Measurements from ENCODE around the gene FZD10. TPM values are rescaled to one million over a fixed set of nuclear protein-coding genes. Genes with fewer than 3 reads are reported as not detected.

The FZD10 gene
- total RNA-seq, 1 experiment from 2014 or later, result 14.1 TPM

DNA sequence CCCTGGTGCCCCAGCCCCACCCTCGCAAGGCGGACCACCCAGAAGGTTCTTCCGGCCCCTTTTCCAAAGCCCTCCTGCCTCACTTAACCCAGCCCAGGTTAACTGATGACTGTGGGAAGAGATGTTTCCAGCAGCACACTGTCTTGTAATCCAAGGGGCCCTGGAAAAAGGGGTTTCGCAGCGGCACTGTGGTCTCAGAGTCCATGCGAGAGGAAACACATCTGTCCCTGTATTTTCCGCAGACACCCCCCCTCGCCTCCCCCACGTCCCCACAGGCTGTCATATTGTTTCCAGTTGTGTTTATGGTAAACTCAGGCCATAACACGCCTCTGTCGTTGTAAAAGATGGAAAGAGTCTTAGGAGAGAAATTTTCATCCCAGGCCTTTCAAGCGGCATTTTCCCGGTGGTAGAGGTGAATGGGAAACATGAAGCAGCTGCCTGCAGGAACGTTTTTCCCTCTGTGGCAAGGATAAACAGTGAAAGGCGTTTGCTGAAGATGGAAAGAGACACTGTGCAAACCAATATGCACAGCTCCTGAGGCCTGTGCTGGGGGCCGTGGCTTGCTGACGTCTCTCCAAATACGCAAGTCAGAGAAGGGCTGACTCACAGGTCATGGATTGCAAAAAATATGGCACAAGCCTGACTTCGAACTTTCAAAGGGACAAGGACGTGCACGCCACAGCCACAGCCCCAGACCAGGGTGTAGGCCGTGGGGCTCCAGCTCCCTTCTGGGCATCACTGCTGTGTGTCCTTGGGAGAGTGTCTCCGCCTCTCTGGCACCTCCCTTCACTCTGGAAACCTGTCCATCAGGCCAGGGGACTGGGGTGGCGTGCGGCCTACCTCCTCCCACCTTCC lies 22.5 kb upstream of the FZD10 start:
- Histone ChIP-seq H3K4me3 (ENCODE audit: insufficient read depth, low read depth, low read length) (no peak overlapping the region), H3K36me3 (replicated peaks; ENCODE audit: control insufficient read depth, insufficient read depth, low read length) (no peaks in the 10 kb centered on the region), H3K27me3 (ENCODE audit: control insufficient read depth, insufficient read depth, low read length) (peaks cover 11% of the 10 kb centered on the region)
- no peak for DNase-seq

DNA sequence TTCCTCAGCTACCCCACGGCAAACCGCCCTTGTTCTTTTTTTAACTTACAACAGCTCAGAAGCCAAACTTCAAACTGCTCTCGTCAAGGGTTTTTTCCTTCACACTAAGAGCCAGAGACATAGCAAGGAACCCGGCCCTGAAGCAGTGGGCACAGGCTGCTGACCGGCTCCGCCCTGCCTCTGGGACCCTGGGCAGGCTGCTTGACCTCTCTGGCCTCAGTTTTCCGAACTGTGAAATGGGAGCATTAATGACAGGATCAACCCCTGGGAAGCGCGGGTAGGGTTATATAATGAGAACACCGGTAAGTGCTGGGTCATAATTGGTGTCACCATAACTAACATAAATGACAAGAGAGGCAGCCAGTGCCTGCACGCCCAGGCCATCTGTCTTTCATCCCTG lies 21.2 kb upstream of the FZD10 start:
- H3K27me3 ChIP-seq (ENCODE audit: control insufficient read depth, insufficient read depth, low read length), result peaks cover 9% of the 10 kb centered on the region
- DNase-seq, result peak; percentile 19
- no peak overlapping the region for H3K4me3 ChIP-seq (ENCODE audit: insufficient read depth, low read depth, low read length)

GRCh38 chr12:130141901-130142683 lies 20.2 kb upstream of the FZD10 start:
- Histone ChIP-seq H3K4me3 (ENCODE audit: insufficient read depth, low read depth, low read length) (no peak overlapping the region), H3K36me3 (replicated peaks; ENCODE audit: control insufficient read depth, insufficient read depth, low read length) (no peaks in the 10 kb centered on the region), H3K27me3 (ENCODE audit: control insufficient read depth, insufficient read depth, low read length) (peaks cover 8% of the 10 kb centered on the region)
- DNase-seq, result no peak

More for the DNA sequence above, 21.2 kb upstream of the FZD10 start:
- H3K36me3 ChIP-seq (replicated peaks; ENCODE audit: control insufficient read depth, insufficient read depth, low read length), result no peaks in the 10 kb centered on the region

- DNase-seq, result no peak
- peaks cover 8% of the 10 kb centered on the region for H3K27me3 ChIP-seq (ENCODE audit: control insufficient read depth, insufficient read depth, low read length)
Observed at GRCh38 chr12:130142736-130143135, 19.5 kb upstream of the FZD10 start.

DNA sequence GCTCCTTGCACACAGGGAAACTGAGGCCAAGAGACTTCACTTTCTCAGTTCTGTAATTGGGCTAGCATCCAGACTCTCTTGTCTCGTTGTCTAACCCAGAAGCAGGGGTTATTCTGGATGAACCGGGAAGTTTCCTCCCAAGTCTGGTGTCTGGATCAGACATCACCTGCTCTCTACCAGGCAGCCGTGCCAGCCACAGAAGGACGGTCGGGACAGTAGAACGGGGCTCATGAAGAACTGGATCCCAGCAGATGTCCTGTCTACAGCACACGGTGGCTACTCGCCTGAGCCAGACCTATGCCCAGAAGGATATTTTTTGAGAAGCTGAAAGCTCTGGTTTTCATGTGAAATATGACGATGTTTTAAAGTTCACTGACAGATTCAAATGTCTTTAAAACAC lies 19.1 kb upstream of the FZD10 start:
- Histone ChIP-seq H3K4me3 (ENCODE audit: insufficient read depth, low read depth, low read length) (no peak overlapping the region), H3K27me3 (ENCODE audit: control insufficient read depth, insufficient read depth, low read length) (peaks cover 10% of the 10 kb centered on the region)
- peak; percentile 27 for DNase-seq

More at GRCh38 chr12:130142736-130143135, 19.5 kb upstream of the FZD10 start:
- Histone ChIP-seq H3K36me3 (replicated peaks; ENCODE audit: control insufficient read depth, insufficient read depth, low read length) (no peaks in the 10 kb centered on the region), H3K4me3 (ENCODE audit: insufficient read depth, low read depth, low read length) (no peak overlapping the region)

GRCh38 chr12:130144256-130144655 lies 18.0 kb upstream of the FZD10 start:
- Histone ChIP-seq H3K27me3 (ENCODE audit: control insufficient read depth, insufficient read depth, low read length) (peaks cover 10% of the 10 kb centered on the region), H3K36me3 (replicated peaks; ENCODE audit: control insufficient read depth, insufficient read depth, low read length) (no peaks in the 10 kb centered on the region), H3K4me3 (ENCODE audit: insufficient read depth, low read depth, low read length) (no peak overlapping the region)
- no peak for DNase-seq

More for the DNA sequence above, 19.1 kb upstream of the FZD10 start:
- H3K36me3 ChIP-seq (replicated peaks; ENCODE audit: control insufficient read depth, insufficient read depth, low read length), result no peaks in the 10 kb centered on the region

DNA sequence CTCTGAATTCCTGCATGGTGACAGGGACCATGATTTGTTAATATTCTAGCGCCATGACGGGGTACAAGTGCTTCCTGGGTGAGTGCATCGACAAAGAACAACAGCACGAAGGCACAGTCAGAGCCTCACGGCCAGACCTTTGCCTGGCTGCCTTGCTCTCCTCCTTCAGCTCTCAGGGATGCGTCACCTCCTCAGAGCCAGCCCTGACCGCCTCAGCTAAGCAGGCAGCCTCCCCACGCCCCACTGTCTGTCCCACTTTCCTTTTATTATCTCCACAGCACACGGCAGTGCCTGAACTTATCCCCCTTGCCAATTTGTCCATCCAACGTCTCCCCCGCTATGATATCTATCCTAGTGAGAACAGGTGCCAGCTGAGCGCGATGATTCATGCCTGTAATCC lies 16.5 kb upstream of the FZD10 start:
- Histone ChIP-seq H3K36me3 (replicated peaks; ENCODE audit: control insufficient read depth, insufficient read depth, low read length) (no peaks in the 10 kb centered on the region), H3K27me3 (ENCODE audit: control insufficient read depth, insufficient read depth, low read length) (peaks cover 10% of the 10 kb centered on the region), H3K4me3 (ENCODE audit: insufficient read depth, low read depth, low read length) (no peak overlapping the region)
- DNase-seq, result no peak

DNA sequence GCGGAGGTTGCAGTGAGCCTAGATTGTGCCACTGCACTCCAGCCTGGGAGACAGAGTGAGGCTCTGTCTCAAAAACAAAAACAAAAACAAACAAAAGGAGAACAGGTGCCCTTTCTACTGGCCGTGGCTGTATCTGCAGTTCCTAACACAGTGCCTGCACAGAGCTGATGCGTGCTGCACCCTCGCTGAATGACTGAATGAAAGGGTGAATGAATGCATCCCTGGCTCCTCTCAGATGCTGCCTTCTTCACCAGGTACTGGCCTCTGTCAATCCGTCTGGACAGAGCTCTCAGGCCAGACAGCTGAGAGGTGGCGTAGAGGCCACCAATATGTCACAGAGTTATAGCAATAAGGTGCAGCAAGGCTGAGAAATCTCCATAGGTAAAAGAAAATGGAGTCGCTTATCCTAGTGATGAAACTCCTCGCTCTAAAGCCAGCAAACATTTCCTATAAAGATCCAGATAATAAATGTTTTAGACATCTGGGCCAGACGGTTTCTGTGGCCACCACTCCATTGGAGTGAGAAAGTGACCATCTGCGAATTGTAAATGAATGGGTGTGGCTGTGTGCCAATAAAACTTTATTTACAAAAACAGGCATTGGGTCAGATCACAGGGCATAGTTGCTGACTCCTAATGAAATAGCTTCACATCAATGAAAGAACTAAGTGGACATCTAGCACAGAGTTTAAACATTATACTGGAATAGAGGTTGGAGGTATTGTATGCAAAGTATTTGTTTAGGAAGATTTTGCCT lies 15.9 kb upstream of the FZD10 start:
- peaks cover 10% of the 10 kb centered on the region for H3K27me3 ChIP-seq (ENCODE audit: control insufficient read depth, insufficient read depth, low read length)
- no peaks in the 10 kb centered on the region for H3K36me3 ChIP-seq (replicated peaks; ENCODE audit: control insufficient read depth, insufficient read depth, low read length)
- H3K4me3 ChIP-seq (ENCODE audit: insufficient read depth, low read depth, low read length), result no peak overlapping the region
- DNase-seq, result no peak

DNA sequence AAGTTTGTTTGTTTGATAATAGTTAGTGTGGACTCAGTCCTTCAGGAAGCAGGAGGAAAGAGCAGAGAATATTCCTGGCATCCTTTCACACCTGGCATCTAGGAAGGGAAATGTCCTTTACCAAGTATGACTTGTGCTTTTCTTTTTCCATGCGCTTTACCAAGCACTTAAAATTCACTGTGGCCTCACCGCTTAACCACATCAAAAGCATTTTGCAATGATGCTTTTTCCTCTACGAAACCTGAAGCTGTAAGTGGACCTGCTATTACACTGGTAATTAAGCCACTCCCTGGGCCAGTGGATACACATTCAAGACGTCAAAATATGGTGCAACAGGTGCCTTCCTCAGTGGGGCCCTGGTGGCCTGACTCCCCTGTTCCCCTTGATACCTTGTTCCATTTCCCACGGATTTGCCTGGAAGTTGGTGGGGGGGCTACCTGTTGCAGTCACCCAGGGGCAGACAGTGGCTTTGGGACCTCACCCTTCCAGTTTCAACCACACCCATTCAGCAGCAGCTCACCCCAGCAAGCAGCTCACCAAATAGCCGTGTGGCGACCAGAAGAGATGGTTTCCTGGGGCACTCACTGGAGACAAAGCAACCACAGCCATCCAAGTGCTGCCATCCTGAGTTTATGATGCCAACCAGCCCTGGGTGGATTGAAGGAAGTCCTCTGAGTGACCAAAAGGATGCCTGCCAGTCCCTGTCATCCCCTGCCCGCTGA lies 14.2 kb upstream of the FZD10 start:
- peaks cover 4% of the 10 kb centered on the region for H3K27me3 ChIP-seq (ENCODE audit: control insufficient read depth, insufficient read depth, low read length)
- no peak overlapping the region for H3K4me3 ChIP-seq (ENCODE audit: insufficient read depth, low read depth, low read length)
- DNase-seq, result no peak
- no peaks in the 10 kb centered on the region for H3K36me3 ChIP-seq (replicated peaks; ENCODE audit: control insufficient read depth, insufficient read depth, low read length)

DNA sequence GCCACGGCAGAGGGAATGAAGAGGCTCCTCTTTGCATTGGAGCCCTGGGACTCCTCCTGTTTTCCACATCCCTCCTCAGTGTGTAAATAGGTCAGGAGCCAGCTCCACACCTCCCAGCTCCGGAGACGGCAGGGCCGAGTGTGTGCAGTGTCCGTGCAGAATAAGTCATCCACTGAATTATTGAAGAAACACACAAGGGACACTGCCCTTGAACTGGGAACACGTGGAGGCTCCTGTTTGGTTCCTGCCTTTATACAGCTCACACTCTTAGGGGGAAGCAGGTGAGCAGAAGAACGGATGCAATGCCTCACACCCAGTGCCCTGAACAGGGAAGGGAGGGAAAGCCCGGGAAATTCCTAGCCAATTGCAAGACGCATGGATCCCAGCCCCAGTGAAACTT lies 10.4 kb upstream of the FZD10 start:
- H3K4me3 ChIP-seq (ENCODE audit: insufficient read depth, low read depth, low read length), result no peak overlapping the region
- peaks cover 26% of the 10 kb centered on the region; the same call in 1 of the 2 replicates for H3K27me3 ChIP-seq (ENCODE audit: control insufficient read depth, insufficient read depth, low read length)
- DNase-seq, result no peak
- no peaks in the 10 kb centered on the region for H3K36me3 ChIP-seq (replicated peaks; ENCODE audit: control insufficient read depth, insufficient read depth, low read length)

DNA sequence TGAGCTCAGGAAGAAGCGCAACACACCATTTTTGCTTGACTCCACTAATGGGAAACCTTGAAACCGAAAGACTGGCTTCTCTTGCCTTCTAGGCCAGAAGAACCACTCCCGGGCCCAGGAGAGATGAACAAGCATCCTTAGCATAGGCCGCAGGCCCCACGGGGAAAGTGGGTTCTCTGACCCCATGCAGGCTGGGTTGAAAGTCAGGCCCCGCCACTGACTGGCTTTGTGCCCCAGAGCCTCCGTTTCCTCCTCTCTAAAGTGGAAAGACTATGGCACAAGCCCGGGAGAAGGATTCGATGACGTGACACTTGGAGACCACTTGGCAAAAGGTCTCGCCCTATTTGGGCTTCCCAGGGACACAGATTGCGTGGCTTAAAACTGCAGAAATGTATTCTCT lies 9.9 kb upstream of the FZD10 start:
- Histone ChIP-seq H3K27me3 (ENCODE audit: control insufficient read depth, insufficient read depth, low read length) (peaks cover 32% of the 10 kb centered on the region; the same call in 1 of the 2 replicates), H3K4me3 (ENCODE audit: insufficient read depth, low read depth, low read length) (no peak overlapping the region)

DNA sequence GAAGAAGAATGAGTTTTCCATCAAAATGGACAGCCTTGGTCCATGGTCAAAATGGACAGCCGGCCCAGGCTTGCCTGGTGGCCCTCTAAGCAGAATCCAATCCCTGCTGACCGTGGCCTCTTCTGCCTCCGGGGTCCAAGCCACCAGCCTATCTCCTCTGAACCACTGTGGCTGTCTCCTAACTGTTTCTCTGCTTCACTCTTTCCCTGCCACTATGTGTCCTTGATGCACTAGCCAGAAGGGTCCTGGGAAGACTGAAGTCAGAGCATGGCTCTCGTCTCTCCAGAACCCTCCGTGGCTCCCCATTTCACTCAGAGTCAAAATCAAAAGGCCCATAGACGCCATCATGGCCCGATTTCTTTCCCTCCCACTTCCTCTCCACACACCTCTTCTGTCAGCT lies 8.5 kb upstream of the FZD10 start:
- no peak for DNase-seq
- Histone ChIP-seq H3K36me3 (replicated peaks; ENCODE audit: control insufficient read depth, insufficient read depth, low read length) (no peaks in the 10 kb centered on the region), H3K4me3 (ENCODE audit: insufficient read depth, low read depth, low read length) (no peak overlapping the region), H3K27me3 (ENCODE audit: control insufficient read depth, insufficient read depth, low read length) (peaks cover 41% of the 10 kb centered on the region)

More for the DNA sequence above, 9.9 kb upstream of the FZD10 start:
- no peaks in the 10 kb centered on the region for H3K36me3 ChIP-seq (replicated peaks; ENCODE audit: control insufficient read depth, insufficient read depth, low read length)
- DNase-seq, result no peak

DNA sequence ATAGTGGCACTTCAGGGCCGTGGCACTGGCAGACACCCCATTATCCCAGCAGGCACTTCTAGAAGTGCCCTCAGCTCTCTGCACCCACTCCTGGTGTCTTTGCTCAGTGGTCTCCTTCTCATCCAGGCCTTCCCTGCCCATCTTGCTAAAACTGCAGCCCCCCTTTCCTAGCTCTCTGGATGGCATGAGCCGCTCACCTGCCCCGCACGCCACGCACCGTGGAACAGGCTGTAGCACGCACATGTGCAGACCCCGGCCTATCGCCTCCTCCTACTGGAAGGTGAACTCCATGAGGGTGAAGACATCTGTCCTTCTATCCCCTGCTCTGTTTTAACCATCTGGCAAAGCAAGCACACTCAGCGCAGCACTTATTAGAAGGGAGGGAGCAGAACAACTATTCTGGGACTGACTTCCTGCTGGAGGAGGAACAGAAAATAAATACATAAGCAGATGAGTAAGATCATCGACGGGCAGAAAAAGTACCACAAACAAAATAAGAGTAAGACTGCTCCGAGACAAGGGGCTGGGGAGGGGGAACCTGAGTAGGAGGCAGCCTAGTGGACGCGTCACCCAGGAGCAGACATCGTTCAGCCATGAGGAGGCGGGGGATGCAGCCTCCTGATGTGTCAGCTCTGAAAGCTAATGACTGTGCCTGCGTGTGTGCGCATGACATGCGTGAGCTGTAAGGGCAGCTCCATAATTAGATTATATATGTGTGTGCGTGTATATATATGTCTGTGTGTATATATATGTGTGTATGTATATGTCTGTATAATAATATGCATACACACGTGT lies 7.8 kb upstream of the FZD10 start:
- Histone ChIP-seq H3K27me3 (ENCODE audit: control insufficient read depth, insufficient read depth, low read length) (peaks cover 47% of the 10 kb centered on the region), H3K4me3 (ENCODE audit: insufficient read depth, low read depth, low read length) (no peak overlapping the region), H3K36me3 (replicated peaks; ENCODE audit: control insufficient read depth, insufficient read depth, low read length) (no peaks in the 10 kb centered on the region)
- no peak for DNase-seq

Measured in H7 (cell line).